ENCODE results near the gene NELL2.
A peak's percentile ranks its signal among the peaks of the same experiment; 100 is the strongest.

Gene NELL2

DNA sequence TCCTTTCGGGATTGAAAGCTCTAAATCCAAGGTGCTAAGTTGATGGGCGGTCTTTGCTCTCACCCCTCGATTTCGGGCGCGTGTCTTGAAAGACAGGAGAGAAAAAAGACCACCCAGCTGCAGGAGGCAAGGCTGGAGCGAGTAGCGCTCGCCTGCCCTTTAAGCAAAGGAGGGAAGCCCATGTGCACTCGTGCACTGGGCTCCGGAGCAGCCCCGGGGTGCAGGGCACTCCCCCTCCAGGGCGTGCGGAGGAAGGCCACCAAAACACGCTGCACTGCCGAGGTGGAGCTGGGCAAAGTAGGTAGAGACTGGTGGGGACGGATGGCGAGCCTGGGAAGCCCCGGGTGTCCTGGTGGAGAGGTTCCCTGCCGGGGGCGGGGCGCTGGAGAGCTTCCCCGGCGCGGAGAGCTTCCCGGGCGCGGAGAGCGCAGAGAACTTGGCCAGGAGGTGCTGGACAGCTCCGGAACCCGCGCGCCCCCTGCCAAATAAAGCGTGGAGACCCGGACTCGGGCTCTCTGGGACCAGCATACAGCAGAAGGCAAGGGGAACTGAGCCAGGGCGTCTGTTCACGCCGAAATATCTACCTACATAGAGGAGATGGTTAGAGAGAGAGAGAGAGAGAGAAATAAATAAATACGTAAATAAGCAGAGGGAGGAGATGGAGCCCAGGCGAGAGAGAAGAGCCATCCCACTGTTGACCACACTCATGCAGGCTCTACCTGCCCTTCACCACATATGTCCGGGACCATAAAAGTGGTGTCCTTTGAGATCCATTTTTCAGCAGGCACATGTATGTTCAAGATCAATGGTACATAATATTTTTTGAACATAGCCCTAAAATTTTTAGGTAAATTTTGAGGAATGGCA, 662 bp upstream of the NELL2 start:
- Histone ChIP-seq H3K9me3 (ENCODE audit: control insufficient read depth in 2 of 2, low read length in 2 of 2) (peaks cover 2 to 4% of the 10 kb centered on the region in 2 donors), H3K9ac (ENCODE audit: low read depth in 1 of 2, low read length in 2 of 2) (no peak overlapping the region), H3K27ac (ENCODE audit: low read depth in 2 of 2, low read length in 2 of 2) (no peak overlapping the region), H3K36me3 (ENCODE audit: control insufficient read depth in 2 of 2, insufficient read depth in 2 of 2, low read length in 2 of 2) (no peaks in the 10 kb centered on the region), H3K4me1 (ENCODE audit: control insufficient read depth in 2 of 2, insufficient read depth in 2 of 2, low read length in 2 of 2) (peaks cover 9 to 17% of the 10 kb centered on the region in 2 donors), H3K27me3 (ENCODE audit: control insufficient read depth in 2 of 2, insufficient read depth in 2 of 2, low read length in 2 of 2) (peaks cover 27 to 40% of the 10 kb centered on the region in 2 donors), H3K4me3 (ENCODE audit: low read length in 2 of 2) (peak overlapping the region; percentile 56 to 59)

- H3K36me3 ChIP-seq (ENCODE audit: control insufficient read depth in 2 of 2, insufficient read depth in 2 of 2, low read length in 2 of 2): no peaks in the 10 kb centered on the region
- H3K4me1 ChIP-seq (ENCODE audit: control insufficient read depth in 2 of 2, insufficient read depth in 2 of 2, low read length in 2 of 2): peaks cover 9 to 17% of the 10 kb centered on the region in 2 donors
- no peak overlapping the region for H3K27ac ChIP-seq (ENCODE audit: low read depth in 2 of 2, low read length in 2 of 2)
- H3K9ac ChIP-seq (ENCODE audit: low read depth in 1 of 2, low read length in 2 of 2): no peak overlapping the region
- no peaks in the 10 kb centered on the region for H3K9me3 ChIP-seq (ENCODE audit: control insufficient read depth in 2 of 2, low read length in 2 of 2)
- peaks cover 27 to 40% of the 10 kb centered on the region in 2 donors for H3K27me3 ChIP-seq (ENCODE audit: control insufficient read depth in 2 of 2, insufficient read depth in 2 of 2, low read length in 2 of 2)
- H3K4me3 ChIP-seq (ENCODE audit: low read length in 2 of 2): peak overlapping the region; percentile 39 to 56
Measured at GRCh38 chr12:44875417-44875953, 630 bp downstream of the NELL2 start.

DNA sequence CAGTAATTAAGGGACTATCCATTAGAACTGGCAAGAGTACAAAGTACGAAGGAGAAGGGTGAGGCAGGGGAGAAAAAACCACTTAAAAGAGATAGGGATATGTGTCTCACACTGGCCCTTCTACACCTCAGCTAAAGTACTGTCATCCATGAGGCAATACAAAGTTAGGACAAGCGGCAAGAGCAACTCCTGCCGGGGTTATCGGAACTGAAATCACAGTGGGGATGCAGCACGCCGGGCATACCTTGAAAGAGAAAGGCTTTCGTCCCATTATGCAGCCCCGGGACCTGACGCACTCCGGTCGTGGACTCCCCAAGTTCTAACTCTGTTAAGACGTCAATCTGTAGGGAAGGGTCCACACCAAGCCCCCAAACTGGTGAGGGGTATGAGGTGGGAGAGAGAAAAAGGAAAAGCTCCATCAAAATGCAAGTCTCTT, 1.1 kb downstream of the NELL2 start:
- Histone ChIP-seq H3K9me3 (ENCODE audit: control insufficient read depth in 2 of 2, low read length in 2 of 2) (no peaks in the 10 kb centered on the region), H3K36me3 (ENCODE audit: control insufficient read depth in 2 of 2, insufficient read depth in 2 of 2, low read length in 2 of 2) (no peaks in the 10 kb centered on the region), H3K9ac (ENCODE audit: low read depth in 1 of 2, low read length in 2 of 2) (no peak overlapping the region), H3K27me3 (ENCODE audit: control insufficient read depth in 2 of 2, insufficient read depth in 2 of 2, low read length in 2 of 2) (peaks cover 27 to 40% of the 10 kb centered on the region in 2 donors), H3K4me1 (ENCODE audit: control insufficient read depth in 2 of 2, insufficient read depth in 2 of 2, low read length in 2 of 2) (peaks cover 9 to 17% of the 10 kb centered on the region in 2 donors), H3K27ac (ENCODE audit: low read depth in 2 of 2, low read length in 2 of 2) (no peak overlapping the region), H3K4me3 (ENCODE audit: low read length in 2 of 2) (peak overlapping the region; percentile 39 to 56)

DNA sequence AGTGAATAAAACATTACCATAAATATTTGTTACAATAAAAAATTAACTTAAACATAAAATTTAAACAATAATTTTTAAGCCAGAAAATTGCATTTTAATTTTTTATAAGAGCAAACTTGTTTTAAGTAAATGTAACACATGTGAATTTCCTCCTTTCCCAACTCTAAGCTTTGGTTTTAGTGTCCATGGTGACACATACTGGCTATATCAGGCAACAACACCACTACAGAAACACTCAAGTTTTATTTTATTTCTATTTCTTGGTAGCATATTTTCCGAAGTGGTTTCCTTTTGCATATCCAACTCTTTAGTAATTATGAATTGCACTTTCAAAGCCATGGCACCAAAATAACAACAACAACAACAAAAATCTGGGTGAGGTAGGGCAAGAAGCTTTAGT, 2.2 kb downstream of the NELL2 start:
- no peak overlapping the region for H3K4me3 ChIP-seq (ENCODE audit: low read length in 2 of 2)

GRCh38 chr12:44869503-44869902, 6.6 kb downstream of the NELL2 start:
- Histone ChIP-seq H3K9me3 (ENCODE audit: control insufficient read depth in 2 of 2, low read length in 2 of 2) (no peaks in the 10 kb centered on the region), H3K4me3 (ENCODE audit: low read length in 2 of 2) (no peak overlapping the region), H3K27me3 (ENCODE audit: control insufficient read depth in 2 of 2, insufficient read depth in 2 of 2, low read length in 2 of 2) (peaks cover 11 to 17% of the 10 kb centered on the region in 2 donors), H3K27ac (ENCODE audit: low read depth in 2 of 2, low read length in 2 of 2) (no peak overlapping the region), H3K9ac (ENCODE audit: low read depth in 1 of 2, low read length in 2 of 2) (no peak overlapping the region), H3K4me1 (ENCODE audit: control insufficient read depth in 2 of 2, insufficient read depth in 2 of 2, low read length in 2 of 2) (no peaks in the 10 kb centered on the region), H3K36me3 (ENCODE audit: control insufficient read depth in 2 of 2, insufficient read depth in 2 of 2, low read length in 2 of 2) (no peaks in the 10 kb centered on the region)

More for the DNA sequence above, 2.2 kb downstream of the NELL2 start:
- H3K9me3 ChIP-seq (ENCODE audit: control insufficient read depth in 2 of 2, low read length in 2 of 2): no peaks in the 10 kb centered on the region
- H3K27me3 ChIP-seq (ENCODE audit: control insufficient read depth in 2 of 2, insufficient read depth in 2 of 2, low read length in 2 of 2): peaks cover 27 to 40% of the 10 kb centered on the region in 2 donors
- H3K4me1 ChIP-seq (ENCODE audit: control insufficient read depth in 2 of 2, insufficient read depth in 2 of 2, low read length in 2 of 2): peaks cover 9 to 17% of the 10 kb centered on the region in 2 donors
- no peak overlapping the region for H3K27ac ChIP-seq (ENCODE audit: low read depth in 2 of 2, low read length in 2 of 2)
- no peak overlapping the region for H3K9ac ChIP-seq (ENCODE audit: low read depth in 1 of 2, low read length in 2 of 2)
- no peaks in the 10 kb centered on the region for H3K36me3 ChIP-seq (ENCODE audit: control insufficient read depth in 2 of 2, insufficient read depth in 2 of 2, low read length in 2 of 2)

GRCh38 chr12:44863867-44864266, 12.2 kb downstream of the NELL2 start:
- no peak overlapping the region for H3K27ac ChIP-seq (ENCODE audit: low read depth in 2 of 2, low read length in 2 of 2)
- no peaks in the 10 kb centered on the region for H3K4me1 ChIP-seq (ENCODE audit: control insufficient read depth in 2 of 2, insufficient read depth in 2 of 2, low read length in 2 of 2)
- no peaks in the 10 kb centered on the region for H3K9me3 ChIP-seq (ENCODE audit: control insufficient read depth in 2 of 2, low read length in 2 of 2)
- H3K4me3 ChIP-seq (ENCODE audit: low read length in 2 of 2): no peak overlapping the region
- no peaks in the 10 kb centered on the region for H3K36me3 ChIP-seq (ENCODE audit: control insufficient read depth in 2 of 2, insufficient read depth in 2 of 2, low read length in 2 of 2)
- H3K27me3 ChIP-seq (ENCODE audit: control insufficient read depth in 2 of 2, insufficient read depth in 2 of 2, low read length in 2 of 2): no peaks in the 10 kb centered on the region
- H3K9ac ChIP-seq (ENCODE audit: low read depth in 1 of 2, low read length in 2 of 2): no peak overlapping the region

- Histone ChIP-seq H3K4me3 (ENCODE audit: low read length in 2 of 2) (no peak overlapping the region), H3K4me1 (ENCODE audit: control insufficient read depth in 2 of 2, insufficient read depth in 2 of 2, low read length in 2 of 2) (no peaks in the 10 kb centered on the region), H3K9ac (ENCODE audit: low read depth in 1 of 2, low read length in 2 of 2) (no peak overlapping the region), H3K36me3 (ENCODE audit: control insufficient read depth in 2 of 2, insufficient read depth in 2 of 2, low read length in 2 of 2) (no peaks in the 10 kb centered on the region), H3K9me3 (ENCODE audit: control insufficient read depth in 2 of 2, low read length in 2 of 2) (no peaks in the 10 kb centered on the region), H3K27me3 (ENCODE audit: control insufficient read depth in 2 of 2, insufficient read depth in 2 of 2, low read length in 2 of 2) (no peaks in the 10 kb centered on the region), H3K27ac (ENCODE audit: low read depth in 2 of 2, low read length in 2 of 2) (no peak overlapping the region)
Measured at GRCh38 chr12:44859998-44860689, 16.0 kb downstream of the NELL2 start.

DNA sequence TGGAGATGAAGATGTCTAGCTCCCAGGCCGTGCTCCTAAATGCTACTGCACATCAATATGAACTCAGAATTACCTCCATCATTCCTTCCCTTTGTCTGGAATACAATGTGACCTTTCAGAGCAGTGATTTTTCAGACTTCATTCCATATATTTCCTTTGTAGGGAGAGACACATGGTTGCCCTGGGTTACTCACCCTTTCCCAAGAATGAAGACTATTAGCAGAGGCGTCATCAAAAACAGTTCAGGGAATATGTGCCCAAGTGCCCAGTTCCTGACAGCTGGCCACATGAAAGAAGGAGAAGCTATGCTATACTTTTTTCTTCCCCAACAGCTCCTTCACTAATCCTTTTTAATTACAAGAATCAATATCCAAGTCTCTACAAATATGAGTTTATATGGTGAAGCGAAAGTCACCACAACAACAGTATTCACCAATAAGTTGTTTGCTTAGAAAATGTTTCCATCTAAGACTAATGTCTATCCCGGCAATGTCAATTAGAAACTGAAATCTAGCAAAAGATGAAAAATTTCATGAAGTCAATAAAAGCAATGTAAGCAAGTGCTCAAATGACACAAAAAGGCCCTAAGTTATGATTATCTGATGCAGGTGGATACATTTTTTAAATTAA, 17.8 kb downstream of the NELL2 start:
- no peaks in the 10 kb centered on the region for H3K9me3 ChIP-seq (ENCODE audit: control insufficient read depth in 2 of 2, low read length in 2 of 2)

GRCh38 chr12:44852483-44852882, 23.6 kb downstream of the NELL2 start:
- H3K36me3 ChIP-seq (ENCODE audit: control insufficient read depth in 2 of 2, insufficient read depth in 2 of 2, low read length in 2 of 2): no peaks in the 10 kb centered on the region
- no peak overlapping the region for H3K4me3 ChIP-seq (ENCODE audit: low read length in 2 of 2)
- H3K4me1 ChIP-seq (ENCODE audit: control insufficient read depth in 2 of 2, insufficient read depth in 2 of 2, low read length in 2 of 2): no peaks in the 10 kb centered on the region
- no peaks in the 10 kb centered on the region for H3K9me3 ChIP-seq (ENCODE audit: control insufficient read depth in 2 of 2, low read length in 2 of 2)
- H3K27ac ChIP-seq (ENCODE audit: low read depth in 2 of 2, low read length in 2 of 2): no peak overlapping the region
- no peak overlapping the region for H3K9ac ChIP-seq (ENCODE audit: low read depth in 1 of 2, low read length in 2 of 2)
- H3K27me3 ChIP-seq (ENCODE audit: control insufficient read depth in 2 of 2, insufficient read depth in 2 of 2, low read length in 2 of 2): no peaks in the 10 kb centered on the region

More for the DNA sequence above, 17.8 kb downstream of the NELL2 start:
- Histone ChIP-seq H3K36me3 (ENCODE audit: control insufficient read depth in 2 of 2, insufficient read depth in 2 of 2, low read length in 2 of 2) (no peaks in the 10 kb centered on the region), H3K4me1 (ENCODE audit: control insufficient read depth in 2 of 2, insufficient read depth in 2 of 2, low read length in 2 of 2) (no peaks in the 10 kb centered on the region), H3K4me3 (ENCODE audit: low read length in 2 of 2) (no peak overlapping the region), H3K27me3 (ENCODE audit: control insufficient read depth in 2 of 2, insufficient read depth in 2 of 2, low read length in 2 of 2) (no peaks in the 10 kb centered on the region), H3K27ac (ENCODE audit: low read depth in 2 of 2, low read length in 2 of 2) (no peak overlapping the region), H3K9ac (ENCODE audit: low read depth in 1 of 2, low read length in 2 of 2) (no peak overlapping the region)

Measured in mucosa of rectum (tissue), 2 donors.